HG03558 (cell line): ENCODE results near the gene ACTC1.

ENCODE experiments used
- ATAC-seq: cut with Tn5 transposase; IDR thresholded peaks from one replicate; pipeline ENCODE4 v1.9.1; 2021; ENCODE audit warnings: moderate number of reproducible peaks; ENCODE audit not compliant: unreplicated experiment; ENCODE audit errors: extremely low read depth

ACTC1 gene

DNA sequence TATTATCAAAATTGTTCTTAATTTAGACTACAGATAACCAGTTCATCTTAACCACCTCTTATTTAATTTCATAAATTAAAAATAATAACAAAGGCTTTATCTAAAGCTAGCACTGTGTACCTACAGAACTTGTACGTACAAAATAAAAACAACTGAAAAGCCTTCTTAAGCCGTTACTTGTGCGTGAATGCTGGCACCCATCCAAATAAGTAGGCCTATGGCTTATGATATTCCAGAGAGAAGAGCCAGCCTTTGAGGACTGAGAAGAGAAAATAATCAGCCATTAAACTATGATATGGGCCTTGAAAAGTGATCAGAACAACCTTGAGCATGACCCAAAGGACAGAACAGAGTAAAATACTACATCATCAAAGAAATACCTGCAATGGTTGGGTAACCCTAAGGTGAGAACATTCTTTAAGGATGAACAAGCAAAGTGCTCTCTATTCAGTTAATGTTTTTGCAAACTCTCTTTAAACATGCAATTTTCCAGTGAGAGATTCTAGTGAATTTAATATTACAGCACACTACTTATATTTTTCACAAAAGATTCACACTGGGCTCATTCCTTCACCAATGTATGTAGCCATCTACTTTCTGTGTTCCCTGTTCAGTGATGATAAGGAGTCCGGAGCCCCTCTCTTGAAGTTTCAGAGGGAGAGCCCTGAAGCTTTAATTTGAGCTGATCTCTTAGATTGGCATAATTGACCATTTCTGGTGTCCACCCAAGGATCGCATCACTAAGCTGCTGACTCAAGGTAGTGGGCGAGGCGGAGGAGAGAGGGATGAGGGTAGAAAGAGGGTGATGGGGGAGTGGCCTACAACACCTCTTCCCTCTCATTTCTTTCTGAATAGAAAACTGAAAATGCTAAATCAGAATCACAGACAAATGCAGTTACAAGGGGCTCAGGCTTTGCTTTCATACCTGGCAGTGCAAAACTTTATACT lies 7.7 kb upstream of the ACTC1 start:
- ATAC-seq = no peak

DNA sequence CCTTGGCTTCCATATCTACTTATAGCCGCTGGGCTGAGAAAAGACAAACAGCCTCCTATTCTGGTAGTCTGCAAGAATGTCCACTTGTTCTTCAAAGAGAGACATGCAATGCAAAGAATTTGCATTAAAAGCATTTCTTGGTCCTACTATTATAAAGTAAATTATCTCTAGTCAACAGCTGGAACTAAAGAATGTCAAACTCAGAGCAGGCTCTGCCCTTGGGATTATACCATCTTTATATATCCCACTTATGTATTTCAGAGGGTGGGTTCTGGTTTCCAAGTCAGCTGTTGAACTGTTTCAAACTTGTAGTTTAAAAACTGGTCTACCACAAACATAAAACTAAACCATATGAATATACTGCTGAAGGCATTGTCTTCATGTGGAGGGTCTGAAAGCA lies 7.0 kb upstream of the ACTC1 start:
- no peak for ATAC-seq

DNA sequence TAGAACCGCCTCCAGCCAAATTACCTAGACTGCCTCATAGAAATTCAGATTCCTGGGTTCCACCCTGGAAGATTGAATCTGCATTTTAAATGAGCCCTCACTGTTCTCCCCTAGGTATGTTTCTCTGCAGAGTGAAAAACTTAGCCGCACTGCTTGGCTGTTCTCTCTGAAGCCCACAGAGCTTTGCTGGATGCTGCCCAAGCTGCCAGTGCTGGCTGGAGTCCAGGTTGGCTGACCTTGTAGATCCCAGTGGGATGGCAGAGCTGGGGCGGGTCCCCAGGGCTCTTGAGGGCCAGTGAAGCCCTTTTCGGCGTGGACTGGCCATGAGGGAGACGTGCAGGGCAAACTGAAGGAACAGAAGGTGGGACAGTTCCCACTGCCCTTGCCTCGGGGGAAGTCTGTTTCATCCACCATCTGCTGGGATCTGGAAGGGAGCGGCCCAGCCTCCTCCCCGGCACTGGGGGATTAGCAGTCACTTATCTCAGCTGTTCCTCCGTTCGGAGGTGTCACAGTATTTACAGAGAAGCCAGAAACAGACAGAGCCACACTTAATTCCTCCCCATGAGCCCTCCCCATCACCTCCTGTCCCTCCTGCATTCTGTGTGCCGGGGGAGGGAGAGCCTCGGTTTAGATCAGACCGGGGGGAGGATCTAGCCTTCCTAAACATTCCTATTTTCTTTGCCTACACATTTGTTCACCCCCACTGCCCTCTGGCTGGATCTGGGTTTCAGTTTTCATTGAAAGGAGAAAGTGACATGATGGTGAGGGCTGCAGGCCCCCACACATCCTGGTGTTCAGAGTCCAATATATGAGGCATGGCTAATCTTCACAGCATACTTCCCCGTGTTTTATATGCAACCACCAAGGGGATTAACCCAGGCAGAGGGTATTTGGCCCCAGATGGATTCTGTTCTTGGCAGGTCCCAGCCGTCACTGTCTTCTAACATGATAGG lies 4.1 kb upstream of the ACTC1 start:
- ATAC-seq = no peak

- ATAC-seq = no peak
These were observed 1.6 kb upstream of the ACTC1 start for GRCh38 chr15:34796847-34797435.

GRCh38 chr15:34794590-34795206 lies 651 bp downstream of the ACTC1 start:
- ATAC-seq = no peak

DNA sequence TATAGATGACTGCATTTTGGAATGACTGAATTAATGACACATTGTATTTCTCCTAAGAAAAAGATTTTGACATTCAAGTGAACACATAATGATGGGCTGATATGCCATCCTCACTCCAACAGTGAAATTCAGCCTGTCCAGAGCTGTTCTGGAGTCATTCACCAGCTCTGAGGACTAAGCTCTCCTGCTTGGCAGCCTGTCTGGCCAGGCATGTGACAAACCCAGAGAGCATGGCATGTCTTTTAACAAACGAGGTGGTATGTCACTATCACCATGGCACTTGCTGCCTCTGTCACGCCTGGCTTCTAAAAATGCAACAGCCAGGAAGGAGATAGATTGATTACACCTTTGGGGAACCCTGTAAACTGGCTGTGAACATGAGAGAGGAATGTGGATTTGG lies 1.4 kb downstream of the ACTC1 start:
- no peak for ATAC-seq

DNA sequence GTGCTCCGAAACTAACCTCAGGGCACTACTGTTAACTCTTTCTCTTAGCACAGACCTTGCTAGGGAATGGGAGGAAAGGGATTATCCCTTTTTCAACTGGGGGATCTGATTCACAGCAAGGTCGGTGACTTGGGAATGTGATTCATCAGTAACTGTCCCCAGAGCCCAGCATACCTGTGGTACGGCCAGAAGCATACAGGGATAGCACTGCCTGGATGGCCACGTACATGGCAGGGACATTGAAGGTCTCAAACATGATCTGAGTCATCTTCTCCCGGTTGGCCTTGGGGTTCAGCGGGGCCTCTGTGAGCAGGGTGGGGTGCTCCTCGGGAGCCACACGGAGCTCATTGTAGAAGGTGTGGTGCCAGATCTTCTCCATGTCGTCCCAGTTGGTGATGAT lies 2.3 kb downstream of the ACTC1 start:
- ATAC-seq = no peak

DNA sequence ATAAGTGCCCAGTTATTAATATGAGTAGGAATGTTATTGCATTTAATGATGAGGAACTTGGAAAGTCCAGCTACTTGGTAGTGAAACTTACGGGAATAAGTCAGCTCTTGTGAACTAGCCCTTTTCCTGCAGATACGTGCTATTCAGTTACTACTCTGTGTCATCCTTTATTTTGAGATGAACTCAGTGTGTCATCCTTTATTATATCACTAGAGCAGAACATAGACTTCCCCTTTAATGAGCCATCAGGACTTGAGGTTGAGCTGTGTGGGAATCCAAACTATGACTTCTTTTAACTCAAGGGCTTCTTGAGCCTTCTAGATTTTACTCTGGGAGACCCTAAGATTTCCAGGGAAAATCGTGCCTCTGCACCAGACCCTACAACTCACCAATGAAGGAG lies 3.6 kb downstream of the ACTC1 start:
- ATAC-seq = no peak

DNA sequence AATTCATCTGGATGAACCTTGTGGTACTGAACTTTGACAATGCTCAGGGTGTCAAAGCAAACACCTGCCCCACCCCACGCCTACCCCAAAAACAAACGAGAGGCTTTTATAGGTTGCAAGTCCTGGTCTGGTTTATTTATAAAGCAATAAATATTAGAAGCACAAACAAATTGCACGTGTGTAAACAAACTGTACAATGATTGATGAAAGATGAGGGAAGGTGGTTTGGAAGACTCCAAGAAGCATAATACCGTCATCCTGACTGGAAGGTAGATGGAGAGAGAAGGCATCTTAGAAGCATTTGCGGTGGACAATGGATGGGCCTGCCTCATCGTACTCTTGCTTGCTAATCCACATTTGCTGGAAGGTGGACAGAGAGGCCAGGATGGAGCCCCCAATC lies 5.2 kb downstream of the ACTC1 start:
- ATAC-seq = no peak

DNA sequence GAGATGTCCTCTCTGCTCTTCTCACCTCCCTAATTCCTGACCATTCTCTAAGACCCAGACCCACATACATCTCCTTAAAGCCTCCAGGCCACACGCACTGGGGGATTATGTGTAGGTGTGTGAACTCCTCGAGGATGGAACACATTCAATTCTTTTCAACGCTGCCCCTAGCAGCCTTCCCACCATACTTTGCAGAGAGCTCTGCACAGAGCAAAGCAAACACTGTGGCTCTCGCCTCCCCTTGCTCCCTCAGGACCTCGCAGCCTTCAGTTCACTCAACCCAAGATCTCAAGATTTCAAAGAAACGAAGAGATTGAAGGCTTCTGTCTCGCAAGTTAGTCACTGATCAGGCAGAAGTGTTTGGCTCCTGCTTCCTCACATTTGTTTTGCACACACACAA lies 6.0 kb downstream of the ACTC1 start:
- no peak for ATAC-seq

- ATAC-seq = no peak
These were observed 9.1 kb downstream of the ACTC1 start for GRCh38 chr15:34786206-34786605.

DNA sequence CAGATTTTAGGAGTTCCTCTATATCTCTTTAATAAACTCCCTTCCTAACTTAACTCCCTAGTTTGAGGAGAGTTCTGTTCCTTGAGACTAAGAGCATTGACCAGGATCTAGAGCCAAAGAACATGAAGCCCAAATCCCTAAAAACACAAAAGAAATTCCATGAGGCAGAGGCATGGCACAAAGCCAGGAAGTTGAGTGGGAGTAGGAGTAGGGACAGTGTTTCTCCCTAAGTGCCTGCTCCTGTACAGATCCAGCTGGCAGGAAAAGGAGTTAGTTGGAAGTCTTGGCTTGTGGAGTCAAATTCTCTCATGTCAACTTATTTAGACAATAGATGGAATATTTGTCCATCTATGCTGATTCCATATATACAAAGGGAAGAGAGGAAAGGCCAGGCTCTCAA lies 11.4 kb downstream of the ACTC1 start:
- ATAC-seq = no peak

- no peak for ATAC-seq
These were observed 11.9 kb downstream of the ACTC1 start for GRCh38 chr15:34783431-34783830.

DNA sequence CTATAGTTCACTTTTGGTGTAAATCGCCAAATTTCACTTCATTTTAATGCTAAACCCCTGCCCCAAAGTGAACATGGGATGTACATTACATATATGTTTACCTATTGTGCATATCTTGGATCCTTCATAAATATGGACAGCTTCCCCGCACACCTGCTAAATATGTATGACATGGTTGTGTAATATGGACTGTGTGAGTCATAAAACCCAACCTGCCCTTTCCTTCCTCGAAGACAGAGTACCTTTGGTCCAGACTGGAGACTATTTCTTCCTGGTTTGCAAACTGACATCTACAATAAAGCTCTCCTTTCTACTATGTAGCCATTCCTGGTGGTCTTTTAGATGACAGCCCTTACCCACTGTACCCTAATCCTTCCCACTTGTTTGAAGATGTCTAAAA lies 12.4 kb downstream of the ACTC1 start:
- ATAC-seq = no peak

DNA sequence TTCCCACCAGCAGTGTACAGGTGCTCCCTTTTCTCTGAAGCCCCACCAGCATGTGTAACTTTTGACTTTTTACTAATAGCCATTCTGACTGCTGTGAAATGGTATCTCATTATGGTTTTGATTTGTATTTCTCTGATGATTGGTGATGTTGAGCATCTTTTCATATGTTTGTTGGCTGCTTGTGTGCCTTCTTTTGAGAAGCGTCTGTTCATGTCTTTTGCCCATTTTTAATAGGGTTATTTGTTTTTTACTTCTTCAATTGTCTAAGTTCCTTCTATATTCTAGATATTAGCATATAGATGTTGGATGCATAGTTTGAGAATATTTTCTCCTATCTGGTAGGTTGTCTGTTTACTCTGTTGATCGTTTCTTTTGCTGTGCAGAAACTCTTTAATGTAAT lies 14.6 kb downstream of the ACTC1 start:
- no peak for ATAC-seq

GRCh38 chr15:34776606-34777105 lies 18.7 kb downstream of the ACTC1 start:
- no peak for ATAC-seq

- no peak for ATAC-seq
These were observed 21.4 kb downstream of the ACTC1 start for GRCh38 chr15:34773917-34774316.

GRCh38 chr15:34773013-34773412 lies 22.3 kb downstream of the ACTC1 start:
- no peak for ATAC-seq

DNA sequence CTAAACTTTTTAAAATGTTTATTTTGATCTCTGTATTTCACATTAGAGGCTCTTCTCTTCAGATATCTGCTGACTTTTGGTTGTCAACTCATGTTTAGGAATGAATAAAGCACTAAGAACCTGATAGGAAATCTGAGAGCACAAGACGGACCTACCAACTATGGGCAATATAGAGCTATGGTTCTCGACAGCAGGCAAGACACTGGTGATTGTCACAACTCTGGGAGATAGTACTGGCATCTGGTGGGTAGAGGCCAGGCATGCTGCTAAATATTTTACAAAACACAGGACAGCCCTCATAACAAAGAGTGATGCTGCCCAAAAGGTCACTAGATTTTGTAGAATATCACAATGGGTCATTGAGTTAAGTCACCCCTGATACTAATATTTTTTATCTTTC lies 23.0 kb downstream of the ACTC1 start:
- ATAC-seq = no peak

- no peak for ATAC-seq
These were observed 25.6 kb downstream of the ACTC1 start for GRCh38 chr15:34769711-34770110.
